ENCODE measurements around the gene ARL3.
"Not testable (repeated sequence)": the region's sequence is repeated elsewhere in the genome, so short reads cannot be mapped to it uniquely, and the experiment has no call there.

Gene ARL3

GRCh38 chr10:102702742-102703141, 11.5 kb downstream of the ARL3 start:
- no peak overlapping the region for H3K4me3 ChIP-seq (ENCODE audit: low read depth, low read length)
- TF ChIP-seq, protein P1, sequence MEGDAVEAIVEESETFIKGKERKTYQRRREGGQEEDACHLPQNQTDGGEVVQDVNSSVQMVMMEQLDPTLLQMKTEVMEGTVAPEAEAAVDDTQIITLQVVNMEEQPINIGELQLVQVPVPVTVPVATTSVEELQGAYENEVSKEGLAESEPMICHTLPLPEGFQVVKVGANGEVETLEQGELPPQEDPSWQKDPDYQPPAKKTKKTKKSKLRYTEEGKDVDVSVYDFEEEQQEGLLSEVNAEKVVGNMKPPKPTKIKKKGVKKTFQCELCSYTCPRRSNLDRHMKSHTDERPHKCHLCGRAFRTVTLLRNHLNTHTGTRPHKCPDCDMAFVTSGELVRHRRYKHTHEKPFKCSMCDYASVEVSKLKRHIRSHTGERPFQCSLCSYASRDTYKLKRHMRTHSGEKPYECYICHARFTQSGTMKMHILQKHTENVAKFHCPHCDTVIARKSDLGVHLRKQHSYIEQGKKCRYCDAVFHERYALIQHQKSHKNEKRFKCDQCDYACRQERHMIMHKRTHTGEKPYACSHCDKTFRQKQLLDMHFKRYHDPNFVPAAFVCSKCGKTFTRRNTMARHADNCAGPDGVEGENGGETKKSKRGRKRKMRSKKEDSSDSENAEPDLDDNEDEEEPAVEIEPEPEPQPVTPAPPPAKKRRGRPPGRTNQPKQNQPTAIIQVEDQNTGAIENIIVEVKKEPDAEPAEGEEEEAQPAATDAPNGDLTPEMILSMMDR (IDR thresholded peaks at IDR 0.05; ENCODE audit: low read depth, low read length): no peak
- peaks cover 28% of the 10 kb centered on the region for H3K36me3 ChIP-seq
- no peak overlapping the region for H3K27ac ChIP-seq
- no peaks in the 10 kb centered on the region for H3K27me3 ChIP-seq (ENCODE audit: insufficient read depth, low read depth, severe bottlenecking)
- DNase-seq: no peak
- H3K9me3 ChIP-seq (ENCODE audit: severe bottlenecking): no peaks in the 10 kb centered on the region

DNA sequence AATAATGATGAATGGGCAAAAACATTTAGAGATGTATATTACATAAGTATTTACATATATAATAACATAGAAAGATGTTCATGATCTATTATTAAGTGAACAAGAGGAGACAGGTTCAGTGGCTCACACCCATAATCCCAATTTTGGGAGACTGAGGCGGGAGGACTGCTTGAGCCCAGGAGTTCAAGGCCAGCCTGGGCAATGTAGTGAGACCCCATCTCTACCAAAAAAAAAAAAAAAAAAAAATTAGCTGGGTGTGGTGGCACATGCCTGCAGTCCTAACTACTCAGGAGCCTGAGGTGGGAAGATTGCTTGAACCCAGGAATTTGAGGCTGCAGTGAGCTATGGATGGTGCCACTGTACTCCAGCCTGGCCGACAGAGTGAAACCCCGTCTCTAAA, 12.4 kb downstream of the ARL3 start:
- Histone ChIP-seq H3K9me3 (ENCODE audit: severe bottlenecking) (no peaks in the 10 kb centered on the region), H3K4me3 (ENCODE audit: low read depth, low read length) (no peak overlapping the region), H3K36me3 (peaks cover 32% of the 10 kb centered on the region), H3K27ac (no peak overlapping the region), H3K27me3 (ENCODE audit: insufficient read depth, low read depth, severe bottlenecking) (no peaks in the 10 kb centered on the region)
- no peak for DNase-seq
- TF ChIP-seq, protein P1 (IDR thresholded peaks at IDR 0.05; ENCODE audit: low read depth, low read length): no peak

DNA sequence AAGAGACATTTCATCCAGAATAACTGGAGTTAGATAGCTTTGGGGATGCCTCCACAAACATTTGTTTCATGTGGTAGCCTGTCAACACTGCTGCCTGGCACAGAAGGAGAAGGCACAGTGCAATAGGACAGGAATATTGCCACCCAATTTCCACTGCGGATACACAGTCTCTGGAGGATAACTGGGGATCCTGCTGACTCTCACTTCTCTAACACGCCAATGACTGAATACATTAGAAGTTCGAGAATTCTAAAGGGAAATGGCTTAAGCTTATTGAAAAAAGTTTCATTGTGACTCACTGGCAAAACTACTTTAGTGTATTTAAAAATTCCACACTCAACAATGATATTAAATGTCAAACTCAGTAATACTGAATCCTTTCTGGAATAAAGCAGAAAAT, 12.9 kb downstream of the ARL3 start:
- H3K27me3 ChIP-seq (ENCODE audit: insufficient read depth, low read depth, severe bottlenecking): no peaks in the 10 kb centered on the region
- no peak for DNase-seq
- no peak overlapping the region for H3K4me3 ChIP-seq (ENCODE audit: low read depth, low read length)
- TF ChIP-seq, protein P1 (IDR thresholded peaks at IDR 0.05; ENCODE audit: low read depth, low read length): no peak
- no peaks in the 10 kb centered on the region for H3K9me3 ChIP-seq (ENCODE audit: severe bottlenecking)
- no peak overlapping the region for H3K27ac ChIP-seq
- peaks cover 36% of the 10 kb centered on the region for H3K36me3 ChIP-seq

DNA sequence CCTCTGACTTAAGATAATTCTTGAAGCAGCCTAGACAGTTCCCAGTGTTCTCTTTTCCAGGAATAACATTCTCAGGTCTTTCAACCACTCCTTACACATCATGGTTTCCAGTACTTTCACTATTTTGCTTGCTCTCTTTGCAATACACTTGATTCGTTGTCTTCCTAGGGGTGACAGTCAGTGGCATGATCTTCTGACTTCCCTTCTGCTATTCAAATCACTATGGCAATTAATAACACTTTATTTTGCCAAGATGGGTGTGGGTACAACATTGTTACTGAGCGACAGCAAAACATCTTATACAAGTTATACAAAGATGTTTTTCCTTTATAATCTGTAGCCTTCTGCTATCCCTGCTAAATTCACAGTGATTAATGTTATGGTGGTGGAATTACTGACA, 15.3 kb downstream of the ARL3 start:
- TF ChIP-seq, protein P1 (IDR thresholded peaks at IDR 0.05; ENCODE audit: low read depth, low read length): no peak
- Histone ChIP-seq H3K4me3 (ENCODE audit: low read depth, low read length) (no peak overlapping the region), H3K27me3 (ENCODE audit: insufficient read depth, low read depth, severe bottlenecking) (no peaks in the 10 kb centered on the region), H3K9me3 (ENCODE audit: severe bottlenecking) (no peaks in the 10 kb centered on the region), H3K27ac (no peak overlapping the region), H3K36me3 (peaks cover 41% of the 10 kb centered on the region)
- DNase-seq: no peak

GRCh38 chr10:102696736-102697135, 17.5 kb downstream of the ARL3 start:
- no peaks in the 10 kb centered on the region for H3K9me3 ChIP-seq (ENCODE audit: severe bottlenecking)
- H3K36me3 ChIP-seq: peaks cover 41% of the 10 kb centered on the region
- no peak overlapping the region for H3K4me3 ChIP-seq (ENCODE audit: low read depth, low read length)
- TF ChIP-seq, protein P1 (IDR thresholded peaks at IDR 0.05; ENCODE audit: low read depth, low read length): no peak
- H3K27me3 ChIP-seq (ENCODE audit: insufficient read depth, low read depth, severe bottlenecking): no peaks in the 10 kb centered on the region
- DNase-seq: no peak
- no peak overlapping the region for H3K27ac ChIP-seq

DNA sequence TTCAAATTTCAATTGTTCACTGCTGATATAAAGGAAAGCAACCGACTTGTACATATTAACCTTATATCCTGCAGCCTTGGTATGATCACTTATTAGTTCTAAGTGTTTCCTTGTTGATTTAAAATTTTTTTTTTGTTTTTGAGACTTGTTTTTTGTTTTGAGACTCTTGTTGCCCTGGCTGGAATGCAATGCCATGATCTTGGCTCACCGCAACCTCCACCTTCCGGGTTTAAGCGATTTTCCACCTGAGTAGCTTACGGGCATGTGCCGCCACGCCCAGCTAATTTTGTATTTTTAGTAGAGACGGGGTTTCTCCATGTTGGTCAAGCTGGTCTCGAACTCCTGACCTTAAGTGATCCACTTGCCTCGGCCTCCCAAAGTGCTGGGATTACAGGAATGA, 18.8 kb downstream of the ARL3 start:
- not testable (repeated sequence) for H3K4me3 ChIP-seq (ENCODE audit: low read depth, low read length); DNase-seq; H3K9me3 ChIP-seq (ENCODE audit: severe bottlenecking); H3K27me3 ChIP-seq (ENCODE audit: insufficient read depth, low read depth, severe bottlenecking); H3K27ac ChIP-seq
- H3K36me3 ChIP-seq: peaks cover 41% of the 10 kb centered on the region

All from WERI-Rb-1 (cell line).